Left cardiac atrium (tissue), 4 donors: ENCODE data around the gene TATDN3. TPM values are rescaled to one million over a fixed set of nuclear protein-coding genes. Genes with fewer than 3 reads are reported as not detected.
"Not testable (repeated sequence)": the region's sequence is repeated elsewhere in the genome, so short reads cannot be mapped to it uniquely, and the experiment has no call there.

Experiments
- ATAC-seq, 2 donors: fragments of 200-7000 bp; cut with Tn5 transposase; one replicate each; pipeline ENCODE4 v1.9.1; 2020; ENCODE audit warnings: mild to moderate bottlenecking in 2 of 2, moderate library complexity in 2 of 2
- DNase-seq: peaks from one replicate; pipeline ENCODE4 v3.0.0-alpha.2; 2020
- intact Hi-C, 2 donors: fragments of 100-400 bp; cut with DNase I; formaldehyde crosslinking; loops; one replicate each; pipeline versions ENCODE4 v1.14.1 to v1.15.1; 2022 to 2023
- total RNA-seq, 2 donors: library from RNA; stranded (reverse); fragmentation: NEBNext Ultra II Directional; extraction: Animal tissue kit (Norgen Biotek cat#: 25700); gene quantifications; one replicate each; pipeline ENCODE4 v1.2.1, GENCODE V29; 2021
- donor health status: DM: no; HTN: yes; CAD: no.
- donor health status: DM: no; HTN: yes; CAD: no; lungs with severe emphysema.
- donor health status: DM: yes; HTN: yes; CAD: no.
- donor health status: Dilated cardiomyopathy.

Gene TATDN3
- total RNA-seq, 2 donors from 2014 or later: 18.8 to 22.1 TPM

DNA sequence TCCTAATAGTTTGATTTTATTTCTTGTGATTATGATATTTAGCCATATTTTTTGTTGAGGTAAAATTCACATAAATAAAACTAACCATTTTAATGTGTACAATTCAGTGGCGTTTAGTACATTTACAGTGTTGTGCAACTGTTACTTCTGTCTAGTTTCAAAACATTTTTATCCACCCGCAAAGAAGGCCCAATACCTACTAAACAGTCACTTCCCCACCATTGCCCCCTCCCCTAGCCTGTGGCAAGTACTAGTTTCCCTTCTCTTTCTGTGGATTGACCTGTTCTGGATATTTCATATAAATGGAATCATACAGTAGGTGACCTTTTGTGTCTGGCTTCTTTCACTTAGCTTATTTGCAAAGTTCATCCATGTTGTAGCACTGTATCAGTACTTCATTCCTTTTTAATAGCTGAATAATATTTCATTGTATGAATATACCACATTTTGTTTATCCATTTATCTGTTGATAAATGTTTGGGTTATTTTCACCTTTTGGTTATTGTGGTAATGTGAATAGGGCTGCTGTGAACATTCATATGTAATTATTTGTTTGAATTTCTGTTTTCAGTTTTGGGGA is 70.5 kb downstream of the TATDN3 start:
- intact Hi-C loops: no loop called here
- ATAC-seq (no peak), DNase-seq (no peak)

DNA sequence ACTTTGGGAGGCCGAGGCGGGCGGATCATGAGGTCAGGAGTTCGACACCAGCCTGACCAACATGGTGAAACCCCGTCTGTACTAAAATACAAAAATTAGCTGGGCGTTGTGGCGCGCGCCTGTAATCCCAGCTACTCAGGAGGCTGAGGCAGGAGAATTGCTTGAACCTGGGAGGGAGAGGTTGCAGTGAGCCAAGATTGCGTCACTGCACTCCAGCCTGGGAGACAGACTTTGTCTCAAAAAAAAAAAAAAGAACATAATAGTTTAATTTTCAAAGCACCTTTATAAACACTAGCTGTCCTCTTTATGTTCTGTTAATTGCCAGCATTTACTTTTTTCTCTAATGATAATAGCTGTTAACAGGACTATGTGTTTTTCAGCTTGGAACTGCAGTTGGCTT is 71.7 kb downstream of the TATDN3 start:
- ATAC-seq, intact Hi-C loops, DNase-seq: not testable (repeated sequence)

DNA sequence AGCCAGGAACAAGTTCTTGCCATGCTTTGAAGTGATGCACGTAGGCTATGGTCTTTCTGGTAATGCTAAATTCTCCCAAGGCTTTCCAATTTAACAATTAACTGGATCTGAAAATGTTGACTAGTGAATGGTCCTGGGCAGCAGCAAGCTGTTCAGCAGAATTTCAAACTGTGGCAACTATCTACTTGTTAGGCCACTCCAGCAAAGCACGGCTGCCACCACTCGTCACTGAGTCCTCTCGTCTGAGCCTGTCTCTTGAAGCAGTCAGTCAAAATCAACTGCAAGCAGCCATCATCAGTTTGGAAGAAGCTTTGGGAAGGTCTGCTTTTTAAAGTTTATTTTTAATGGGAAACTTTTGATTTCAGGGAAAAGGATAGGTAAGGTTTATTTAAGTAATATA is 72.5 kb downstream of the TATDN3 start:
- intact Hi-C loops: no loop called here
- DNase-seq (no peak), ATAC-seq (no peak)

Other genes with a start within 250 kb of the TATDN3 start
- gene ATF3, start 183.1 kb upstream of the TATDN3 start, total RNA-seq: 10 to 100 TPM; 19.2 to 30.7 TPM
- gene BATF3, start 92.1 kb upstream of the TATDN3 start, total RNA-seq: 1 to 10 TPM; 3.9 to 8.1 TPM
- 10 to 100 TPM; 28.1 to 30.2 TPM for gene NSL1, start 117 bp upstream of the TATDN3 start, total RNA-seq
- gene SPATA45, start 55.8 kb downstream of the TATDN3 start, total RNA-seq: not detected
- gene FLVCR1, start 66.4 kb downstream of the TATDN3 start, total RNA-seq: 1 to 10 TPM; 2.3 to 4.9 TPM
- gene VASH2, start 158.6 kb downstream of the TATDN3 start, total RNA-seq: 1 to 10 TPM; 1.8 to 3.7 TPM
- gene ANGEL2, start 224.0 kb downstream of the TATDN3 start, total RNA-seq: 10 to 100 TPM; 18.8 TPM